NCI-H82 (cell line): Measurements from ENCODE around the gene VPS4A.
"Not testable (repeated sequence)": the region's sequence is repeated elsewhere in the genome, so short reads cannot be mapped to it uniquely, and the experiment has no call there.

Source experiments
- DNase-seq: peaks from one replicate; lab custom pipeline; 2025; lab: John Stamatoyannopoulos, UW

VPS4A gene

GRCh38 chr16:69310653-69311532, at the start of gene VPS4A:
TSS of gene VPS4A (plus strand) at chr16:69311350. CDS start at chr16:69311512, 162 bp downstream.
- peak; percentile 96 for DNase-seq

- no peak for DNase-seq
Observed at GRCh38 chr16:69266334-69267063, 44.7 kb upstream of the VPS4A start.

GRCh38 chr16:69267633-69268032, 43.5 kb upstream of the VPS4A start:
- no peak for DNase-seq

GRCh38 chr16:69270395-69270794, 40.8 kb upstream of the VPS4A start:
- no peak for DNase-seq

- no peak for DNase-seq
Observed at GRCh38 chr16:69270831-69271230, 40.3 kb upstream of the VPS4A start.

GRCh38 chr16:69273009-69273408, 38.1 kb upstream of the VPS4A start:
- DNase-seq: no peak

GRCh38 chr16:69274699-69275235, 36.4 kb upstream of the VPS4A start:
- DNase-seq: no peak

- no peak for DNase-seq
Observed at GRCh38 chr16:69276148-69277115, 34.7 kb upstream of the VPS4A start.

- no peak for DNase-seq
Observed at GRCh38 chr16:69277413-69277812, 33.7 kb upstream of the VPS4A start.

GRCh38 chr16:69283851-69284250, 27.3 kb upstream of the VPS4A start:
- DNase-seq: no peak

- DNase-seq: no peak
Observed at GRCh38 chr16:69285240-69285639, 25.9 kb upstream of the VPS4A start.

- peak; percentile 55 for DNase-seq
Observed at GRCh38 chr16:69286941-69287713, 24.0 kb upstream of the VPS4A start.

GRCh38 chr16:69291657-69292056, 19.5 kb upstream of the VPS4A start:
- not testable (repeated sequence) for DNase-seq

- no peak for DNase-seq
Observed at GRCh38 chr16:69293401-69293800, 17.7 kb upstream of the VPS4A start.

- no peak for DNase-seq
Observed at GRCh38 chr16:69294051-69294450, 17.1 kb upstream of the VPS4A start.

GRCh38 chr16:69296771-69297170, 14.4 kb upstream of the VPS4A start:
- DNase-seq: not testable (repeated sequence)

- no peak for DNase-seq
Observed at GRCh38 chr16:69298261-69298660, 12.9 kb upstream of the VPS4A start.

- DNase-seq: no peak
Observed at GRCh38 chr16:69301187-69301586, 10.0 kb upstream of the VPS4A start.

- no peak for DNase-seq
Observed at GRCh38 chr16:69301861-69302260, 9.3 kb upstream of the VPS4A start.

- DNase-seq: no peak
Observed at GRCh38 chr16:69302301-69302700, 8.8 kb upstream of the VPS4A start.

- DNase-seq: no peak
Observed at GRCh38 chr16:69306031-69306430, 5.1 kb upstream of the VPS4A start.
